HG03280 (cell line): ENCODE data around the gene MTSS2.
"Not testable (repeated sequence)": the region's sequence is repeated elsewhere in the genome, so short reads cannot be mapped to it uniquely, and the experiment has no call there.

Experiments used
- ATAC-seq: cut with Tn5 transposase; IDR thresholded peaks from one replicate; pipeline ENCODE4 v1.9.1; 2021; ENCODE audit warnings: mild to moderate bottlenecking, moderate library complexity; ENCODE audit not compliant: unreplicated experiment

The MTSS2 gene

GRCh38 chr16:70676675-70677498, 9.0 kb downstream of the MTSS2 start:
- no peak for ATAC-seq

GRCh38 chr16:70675851-70676513, 9.9 kb downstream of the MTSS2 start:
- ATAC-seq = no peak

GRCh38 chr16:70674221-70675014, 11.4 kb downstream of the MTSS2 start:
- no peak for ATAC-seq

- not testable (repeated sequence) for ATAC-seq
Measured at GRCh38 chr16:70670938-70671337, 14.9 kb downstream of the MTSS2 start.

- ATAC-seq = no peak
Measured at GRCh38 chr16:70670175-70670574, 15.7 kb downstream of the MTSS2 start.

- ATAC-seq = no peak
Measured at GRCh38 chr16:70665806-70666735, 19.8 kb downstream of the MTSS2 start.

- ATAC-seq = no peak
Measured at GRCh38 chr16:70665113-70665694, 20.6 kb downstream of the MTSS2 start.

- no peak for ATAC-seq
Measured at GRCh38 chr16:70664325-70665112, 21.3 kb downstream of the MTSS2 start.

- ATAC-seq = no peak
Measured at GRCh38 chr16:70663524-70664324, 22.1 kb downstream of the MTSS2 start.

- ATAC-seq = no peak
Measured at GRCh38 chr16:70662991-70663523, 22.8 kb downstream of the MTSS2 start.

GRCh38 chr16:70661918-70662641, 23.8 kb downstream of the MTSS2 start:
- ATAC-seq = no peak

GRCh38 chr16:70661534-70661917, 24.3 kb downstream of the MTSS2 start:
- ATAC-seq = no peak

- ATAC-seq = no peak
Measured at GRCh38 chr16:70660672-70661350, 25.0 kb downstream of the MTSS2 start.

- no peak for ATAC-seq
Measured at GRCh38 chr16:70659953-70660671, 25.7 kb downstream of the MTSS2 start.

GRCh38 chr16:70659546-70659945, 26.3 kb downstream of the MTSS2 start:
- no peak for ATAC-seq

- no peak for ATAC-seq
Measured at GRCh38 chr16:70658921-70659320, 26.9 kb downstream of the MTSS2 start.
